Measurements from ENCODE around the gene OBSCN.

Gene OBSCN

GRCh38 chr1:228307218-228308023 is 99.6 kb downstream of the OBSCN start:
- Histone ChIP-seq H3K27me3 (ENCODE audit: insufficient read depth, poor library complexity, severe bottlenecking) (no peaks in the 10 kb centered on the region), H3K27ac (replicated peaks) (no peak overlapping the region), H3K4me3 (replicated peaks; ENCODE audit: insufficient read depth, low read length) (no peak overlapping the region)
- TF ChIP-seq CTCF (IDR thresholded peaks at IDR 0.05; ENCODE audit: insufficient read depth, low read length) (no peak), SPI1 (IDR thresholded peaks at IDR 0.05; ENCODE audit: borderline replicate concordance, low read depth) (no peak), POLR2AphosphoS5 (IDR thresholded peaks at IDR 0.05; ENCODE audit: low read depth) (no peak), REST (IDR thresholded peaks at IDR 0.05; ENCODE audit: insufficient replicate concordance, low read depth) (no peak), GABPA (IDR thresholded peaks at IDR 0.05; ENCODE audit: low read depth) (no peak)
- no peak for DNase-seq (ENCODE audit: low read depth in 1 of 2, low spot score in 1 of 2)

- Histone ChIP-seq H3K4me3 (replicated peaks; ENCODE audit: insufficient read depth, low read length) (no peak overlapping the region), H3K27me3 (ENCODE audit: insufficient read depth, poor library complexity, severe bottlenecking) (no peaks in the 10 kb centered on the region), H3K27ac (replicated peaks) (no peak overlapping the region)
- DNase-seq (ENCODE audit: low read depth in 1 of 2, low spot score in 1 of 2): no peak
- TF ChIP-seq POLR2AphosphoS5 (IDR thresholded peaks at IDR 0.05; ENCODE audit: low read depth) (no peak), GABPA (IDR thresholded peaks at IDR 0.05; ENCODE audit: low read depth) (no peak), CTCF (IDR thresholded peaks at IDR 0.05; ENCODE audit: insufficient read depth, low read length) (no peak), REST (IDR thresholded peaks at IDR 0.05; ENCODE audit: insufficient replicate concordance, low read depth) (no peak), SPI1 (IDR thresholded peaks at IDR 0.05; ENCODE audit: borderline replicate concordance, low read depth) (no peak)
Measured at GRCh38 chr1:228308085-228308601, 100.3 kb downstream of the OBSCN start.

- Histone ChIP-seq H3K27ac (replicated peaks) (no peak overlapping the region), H3K27me3 (ENCODE audit: insufficient read depth, poor library complexity, severe bottlenecking) (no peaks in the 10 kb centered on the region), H3K4me3 (replicated peaks; ENCODE audit: insufficient read depth, low read length) (no peak overlapping the region)
- TF ChIP-seq GABPA (IDR thresholded peaks at IDR 0.05; ENCODE audit: low read depth): no peak
- TF ChIP-seq SPI1 (IDR thresholded peaks at IDR 0.05; ENCODE audit: borderline replicate concordance, low read depth): no peak
- TF ChIP-seq REST (IDR thresholded peaks at IDR 0.05; ENCODE audit: insufficient replicate concordance, low read depth): no peak
- no peak for TF ChIP-seq CTCF (IDR thresholded peaks at IDR 0.05; ENCODE audit: insufficient read depth, low read length)
- no peak for TF ChIP-seq POLR2AphosphoS5 (IDR thresholded peaks at IDR 0.05; ENCODE audit: low read depth)
- DNase-seq (ENCODE audit: low read depth in 1 of 2, low spot score in 1 of 2): no peak
Measured at GRCh38 chr1:228308628-228309325, 100.9 kb downstream of the OBSCN start.

All from HL-60 (cell line).